ENCODE data around the gene VPS36. TPM values are rescaled to one million over a fixed set of nuclear protein-coding genes. Genes with fewer than 3 reads are reported as not detected.
"Not testable (repeated sequence)": the region's sequence is repeated elsewhere in the genome, so short reads cannot be mapped to it uniquely, and the experiment has no call there.

The VPS36 gene
- total and polyA plus RNA-seq, 2 of the 8 experiments (the other 6 are each of a cell fraction or from before 2014, with no cell fraction given), result 14.1 to 19.8 TPM

DNA sequence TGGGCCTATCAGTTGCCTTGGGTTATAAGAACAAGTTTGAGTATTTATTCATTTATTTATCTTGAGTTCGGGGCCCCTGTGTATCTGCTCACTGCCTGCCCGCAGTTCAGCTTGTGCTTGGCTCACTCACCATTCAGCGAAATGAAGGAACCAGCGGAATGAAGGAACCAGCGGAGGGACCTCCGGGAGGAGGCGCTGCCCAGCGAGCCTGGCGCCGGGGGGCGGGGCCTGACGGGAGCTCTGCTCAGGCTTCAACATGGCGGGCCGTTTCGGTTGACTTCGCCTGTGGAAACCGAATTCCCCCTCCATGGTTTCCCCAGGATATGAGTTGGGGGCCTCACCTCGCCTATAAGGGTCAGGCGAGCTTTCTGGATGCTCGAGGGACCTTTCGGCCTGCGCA lies 38.3 kb upstream of the VPS36 start:
- DNase-seq (ENCODE audit: low read depth in 1 of 2, low spot score in 2 of 2); H2BK120ac ChIP-seq (replicated peaks; ENCODE audit: low read depth, low read length); H3K36me3 ChIP-seq (ENCODE audit: control insufficient read depth in 2 of 4, insufficient read depth in 4 of 4, low read length in 3 of 4); H2AFZ ChIP-seq (ENCODE audit: low read length); H4K5ac ChIP-seq (ENCODE audit: insufficient read length, low read depth, low read length); H3K56ac ChIP-seq (replicated peaks; ENCODE audit: insufficient read length, low read depth, low read length); H3K4me3 ChIP-seq (ENCODE audit: extremely low read depth in 1 of 4, insufficient read depth in 2 of 4, low read depth in 3 of 4, low read length in 4 of 4); H2BK5ac ChIP-seq (ENCODE audit: low read depth, low read length); H2BK12ac ChIP-seq (ENCODE audit: low read depth, low read length); FAIRE-seq; H2AK5ac ChIP-seq (ENCODE audit: low read depth, low read length); CTCF ChIA-PET (ENCODE audit: partially characterized antibody); H3K18ac ChIP-seq (ENCODE audit: extremely low read depth, low read length); H3K9ac ChIP-seq (replicated peaks in 1 of 4; ENCODE audit: extremely low read depth in 1 of 4, low read depth in 3 of 4, low read length in 3 of 4); H3K79me1 ChIP-seq (ENCODE audit: low read depth, low read length); H4K8ac ChIP-seq (ENCODE audit: extremely low read depth, insufficient read depth, low read length); H3K23me2 ChIP-seq (ENCODE audit: low read depth, low read length); H2BK20ac ChIP-seq (ENCODE audit: low read length); H3K4ac ChIP-seq (replicated peaks; ENCODE audit: insufficient read length, low read depth, low read length); H3K4me2 ChIP-seq (ENCODE audit: insufficient read depth in 1 of 2, low read depth in 2 of 2, low read length in 2 of 2); H4K20me1 ChIP-seq (replicated peaks in 1 of 2; ENCODE audit: control insufficient read depth in 1 of 2, insufficient read depth in 2 of 2, low read length in 2 of 2); H4K91ac ChIP-seq (replicated peaks; ENCODE audit: insufficient read length, low read length); H3K14ac ChIP-seq (ENCODE audit: insufficient read length); H3K23ac ChIP-seq (ENCODE audit: insufficient read length); H3K27me3 ChIP-seq (replicated peaks in 1 of 4; ENCODE audit: control insufficient read depth in 3 of 4, extremely low read depth in 1 of 4, insufficient read depth in 3 of 4, low read length in 3 of 4); H3K27ac ChIP-seq (ENCODE audit: low read depth, low read length); POLR2A ChIA-PET (ENCODE audit: partially characterized antibody); H3K9me3 ChIP-seq (ENCODE audit: insufficient read depth in 2 of 2, low read depth in 1 of 2, low read length in 1 of 2); H3K4me1 ChIP-seq (replicated peaks in 1 of 4; ENCODE audit: control insufficient read depth in 3 of 4, insufficient read depth in 4 of 4, low read length in 3 of 4); H2BK15ac ChIP-seq (ENCODE audit: low read length); H3K79me2 ChIP-seq (ENCODE audit: control insufficient read depth in 1 of 2, insufficient read depth in 2 of 2, low read length in 2 of 2): not testable (repeated sequence)
- WGBS, 2 experiments (ENCODE audit: extremely low coverage in 1 of 2, insufficient coverage in 1 of 2, insufficient read length in 1 of 2, insufficient replicate concordance in 2 of 2, low coverage in 1 of 2, low lambda C conversion rate in 2 of 2, missing lambda C conversion rate in 1 of 2), result no CpG with 5 or more reads among the region's 22 CpGs

DNA sequence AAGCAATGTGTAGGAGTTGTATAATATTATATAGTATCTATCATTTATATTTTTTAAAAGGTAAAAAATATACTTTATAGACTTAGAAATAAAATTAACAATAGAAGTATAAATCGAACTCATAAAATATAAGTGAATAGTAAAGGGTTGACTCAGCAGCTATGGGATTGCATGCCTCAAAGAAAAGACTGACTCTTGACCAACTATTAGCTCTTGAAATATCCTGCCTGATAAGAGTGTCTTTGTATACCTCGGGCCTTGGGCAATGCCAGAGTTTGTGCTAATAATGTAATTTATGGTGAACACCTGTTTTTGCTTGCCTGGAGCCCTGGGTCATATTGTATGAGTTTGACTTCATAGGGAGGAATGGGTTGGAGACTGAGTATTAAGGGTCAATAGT lies 36.6 kb upstream of the VPS36 start:
- H3K79me2 ChIP-seq (ENCODE audit: control insufficient read depth in 1 of 2, insufficient read depth in 2 of 2, low read length in 2 of 2); H2AK5ac ChIP-seq (ENCODE audit: low read depth, low read length); H3K23ac ChIP-seq (ENCODE audit: insufficient read length); H4K5ac ChIP-seq (ENCODE audit: insufficient read length, low read depth, low read length); H2BK5ac ChIP-seq (ENCODE audit: low read depth, low read length); H3K23me2 ChIP-seq (ENCODE audit: low read depth, low read length); H3K4me2 ChIP-seq (ENCODE audit: insufficient read depth in 1 of 2, low read depth in 2 of 2, low read length in 2 of 2); H3K4ac ChIP-seq (replicated peaks; ENCODE audit: insufficient read length, low read depth, low read length); H3K56ac ChIP-seq (replicated peaks; ENCODE audit: insufficient read length, low read depth, low read length); DNase-seq (ENCODE audit: low read depth in 1 of 2, low spot score in 2 of 2); CTCF ChIA-PET (ENCODE audit: partially characterized antibody); H3K9me3 ChIP-seq (ENCODE audit: insufficient read depth in 2 of 2, low read depth in 1 of 2, low read length in 1 of 2); H4K20me1 ChIP-seq (replicated peaks in 1 of 2; ENCODE audit: control insufficient read depth in 1 of 2, insufficient read depth in 2 of 2, low read length in 2 of 2); H3K79me1 ChIP-seq (ENCODE audit: low read depth, low read length); FAIRE-seq; H2BK20ac ChIP-seq (ENCODE audit: low read length); H3K4me3 ChIP-seq (ENCODE audit: extremely low read depth in 1 of 4, insufficient read depth in 2 of 4, low read depth in 3 of 4, low read length in 4 of 4); H3K27me3 ChIP-seq (replicated peaks in 1 of 4; ENCODE audit: control insufficient read depth in 3 of 4, extremely low read depth in 1 of 4, insufficient read depth in 3 of 4, low read length in 3 of 4); H4K8ac ChIP-seq (ENCODE audit: extremely low read depth, insufficient read depth, low read length); H3K18ac ChIP-seq (ENCODE audit: extremely low read depth, low read length); H3K36me3 ChIP-seq (ENCODE audit: control insufficient read depth in 2 of 4, insufficient read depth in 4 of 4, low read length in 3 of 4); POLR2A ChIA-PET (ENCODE audit: partially characterized antibody); H2BK12ac ChIP-seq (ENCODE audit: low read depth, low read length); H2BK15ac ChIP-seq (ENCODE audit: low read length); H3K27ac ChIP-seq (ENCODE audit: low read depth, low read length); H4K91ac ChIP-seq (replicated peaks; ENCODE audit: insufficient read length, low read length); H3K9ac ChIP-seq (replicated peaks in 1 of 4; ENCODE audit: extremely low read depth in 1 of 4, low read depth in 3 of 4, low read length in 3 of 4); H3K14ac ChIP-seq (ENCODE audit: insufficient read length); H2AFZ ChIP-seq (ENCODE audit: low read length); H3K4me1 ChIP-seq (replicated peaks in 1 of 4; ENCODE audit: control insufficient read depth in 3 of 4, insufficient read depth in 4 of 4, low read length in 3 of 4); H2BK120ac ChIP-seq (replicated peaks; ENCODE audit: low read depth, low read length): not testable (repeated sequence)
- WGBS, 2 experiments (ENCODE audit: extremely low coverage in 1 of 2, insufficient coverage in 1 of 2, insufficient read length in 1 of 2, insufficient replicate concordance in 2 of 2, low coverage in 1 of 2, low lambda C conversion rate in 2 of 2, missing lambda C conversion rate in 1 of 2), result 82% methylated on average over 2 of the region's 2 CpGs; no CpG with 5 or more reads in 1 of the 2 experiments

Data from H1 (cell line).